ENCODE data around the gene CGGBP1.

The CGGBP1 gene, protein sequence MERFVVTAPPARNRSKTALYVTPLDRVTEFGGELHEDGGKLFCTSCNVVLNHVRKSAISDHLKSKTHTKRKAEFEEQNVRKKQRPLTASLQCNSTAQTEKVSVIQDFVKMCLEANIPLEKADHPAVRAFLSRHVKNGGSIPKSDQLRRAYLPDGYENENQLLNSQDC

DNA sequence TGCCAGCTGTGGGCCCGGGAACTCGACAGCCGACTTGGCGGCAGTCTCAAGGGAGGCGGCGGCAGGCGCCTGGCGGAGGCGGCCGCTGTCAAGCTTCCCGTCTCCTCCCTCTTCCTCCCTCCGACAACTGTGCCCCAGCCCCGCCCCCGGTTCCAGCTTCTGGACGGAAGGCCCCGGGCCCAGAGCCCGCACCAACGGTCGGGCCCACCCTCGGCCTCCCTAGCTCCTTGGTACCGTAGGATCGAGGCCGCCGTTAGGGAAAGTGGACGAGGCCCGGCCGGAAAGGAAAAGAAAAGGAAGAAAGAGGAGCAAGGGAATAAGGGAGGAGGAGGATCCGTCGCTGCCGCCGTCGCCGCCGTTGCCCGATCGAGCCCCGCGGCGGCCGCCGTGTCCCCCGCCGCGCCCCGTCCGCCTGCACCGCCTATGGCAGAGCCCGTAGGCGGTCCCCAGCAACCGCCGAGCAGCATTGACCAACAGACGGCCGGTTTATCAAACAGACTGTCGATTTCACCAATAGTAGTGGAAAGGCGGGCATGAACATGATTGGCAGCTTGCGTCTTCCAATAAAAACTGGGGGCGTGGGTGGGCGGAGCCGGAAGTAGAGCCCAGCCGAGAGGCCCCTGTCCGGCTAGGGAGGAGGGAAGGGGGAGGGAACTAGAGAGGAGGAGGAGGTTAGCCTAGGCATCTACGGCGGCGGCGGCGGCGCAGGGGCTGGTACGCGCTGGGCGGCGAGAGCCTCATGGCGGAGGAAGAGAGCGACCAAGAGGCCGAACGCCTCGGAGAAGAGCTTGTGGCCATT, at the start of gene CGGBP1, which contains the start of gene ZNF654:
TSS of gene CGGBP1 (minus strand) at position 425 of the 799 bp plus-strand sequence. CDS start 3,029 bp downstream, outside the sequence.
TSS of gene ZNF654 (plus strand) at position 675 of the 799 bp plus-strand sequence. CDS start at position 740, 65 bp downstream.
- peak; percentile 96 for FAIRE-seq

DNA sequence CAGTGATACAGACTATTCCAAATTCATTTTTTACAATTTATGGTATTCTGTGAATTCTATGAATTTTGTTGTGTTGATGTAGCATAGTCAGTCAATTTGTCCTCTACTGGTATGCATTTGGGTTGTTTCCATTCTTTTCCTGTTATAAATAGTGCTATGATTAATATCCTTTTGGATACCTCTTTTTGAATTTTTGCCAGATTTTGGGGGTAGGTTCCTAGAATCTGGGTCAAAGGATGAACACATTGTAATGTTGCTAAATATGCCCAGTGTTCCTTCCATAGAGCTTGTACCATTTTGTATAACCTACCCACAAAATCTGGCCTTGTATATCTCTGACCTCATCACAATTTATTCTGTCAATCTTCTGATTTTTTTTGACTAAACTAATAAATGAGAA, 46.5 kb upstream of the CGGBP1 start:
- FAIRE-seq: no peak

DNA sequence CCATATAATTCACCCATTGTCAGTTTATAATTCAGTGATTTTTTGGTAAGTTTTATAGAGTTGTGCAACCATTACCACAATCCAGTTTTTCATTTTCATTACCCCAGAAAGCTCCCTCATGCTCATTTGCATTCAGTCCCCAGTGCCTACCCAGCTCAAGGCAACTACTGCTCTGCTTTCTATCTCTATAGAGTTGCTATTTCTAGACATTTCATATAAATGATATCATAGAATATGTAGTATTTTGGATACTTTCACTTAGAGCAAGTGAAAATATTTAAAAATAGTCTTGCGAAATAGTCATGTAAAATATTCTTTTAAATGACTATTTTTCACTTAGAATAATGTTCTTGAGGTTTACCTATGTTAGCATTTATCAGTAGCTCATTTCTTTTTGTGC, 42.3 kb upstream of the CGGBP1 start:
- FAIRE-seq: no peak

DNA sequence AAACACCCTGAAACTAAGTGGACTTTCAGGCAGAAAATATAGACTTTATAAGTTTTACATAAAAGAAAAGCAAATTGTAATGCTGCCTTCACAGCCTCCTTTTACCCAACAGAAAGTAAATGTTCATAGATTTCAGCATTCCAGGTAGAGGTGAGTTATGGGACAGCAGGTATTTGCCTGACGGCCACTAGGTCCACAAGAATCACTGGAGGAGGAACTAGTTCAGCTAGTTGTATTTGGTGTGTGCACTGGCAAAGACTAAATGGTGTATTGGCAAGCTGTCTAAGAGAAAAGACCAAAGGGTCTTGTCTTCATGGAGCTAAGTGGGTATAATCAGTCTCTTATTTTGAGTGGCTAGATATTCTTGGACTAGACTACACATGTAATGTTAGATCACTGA, 34.5 kb upstream of the CGGBP1 start:
- no peak for FAIRE-seq

DNA sequence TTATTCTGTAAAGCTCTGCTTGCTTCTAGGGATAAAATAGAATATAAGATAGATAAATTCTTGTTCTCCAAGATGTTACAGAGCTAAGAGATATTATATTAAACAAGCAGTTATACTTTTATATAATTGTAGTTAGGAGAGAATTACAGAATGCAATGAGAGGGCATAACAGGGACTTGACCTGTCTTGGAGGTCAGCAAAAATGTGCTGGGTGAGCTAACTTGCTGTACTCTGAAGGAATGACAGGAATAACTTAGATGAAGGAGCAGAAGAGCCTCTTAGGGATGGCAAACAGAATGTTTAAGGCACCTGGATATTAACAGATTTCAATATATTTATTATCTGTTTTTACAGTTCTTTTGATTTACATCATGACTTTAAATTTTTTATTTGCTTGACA, 33.5 kb upstream of the CGGBP1 start:
- FAIRE-seq: no peak

DNA sequence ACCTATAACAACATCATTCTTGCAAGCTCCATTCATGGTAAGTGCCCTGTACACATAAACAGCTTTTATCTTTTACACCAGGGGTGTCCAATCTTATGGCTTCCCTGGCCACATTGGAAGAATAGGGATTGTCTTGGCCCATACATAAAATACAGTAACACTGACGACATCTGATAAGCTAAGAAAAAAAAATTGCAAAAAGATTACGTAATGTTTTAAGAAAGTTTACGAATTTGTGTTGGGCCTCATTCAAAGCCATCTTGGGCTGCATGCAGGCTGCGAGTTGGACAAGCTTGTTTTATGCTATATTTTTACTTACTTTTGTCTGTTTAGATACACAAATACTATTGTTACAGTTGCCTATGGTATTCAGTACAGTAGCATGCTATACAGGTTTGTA, 31.9 kb upstream of the CGGBP1 start:
- FAIRE-seq: no peak

DNA sequence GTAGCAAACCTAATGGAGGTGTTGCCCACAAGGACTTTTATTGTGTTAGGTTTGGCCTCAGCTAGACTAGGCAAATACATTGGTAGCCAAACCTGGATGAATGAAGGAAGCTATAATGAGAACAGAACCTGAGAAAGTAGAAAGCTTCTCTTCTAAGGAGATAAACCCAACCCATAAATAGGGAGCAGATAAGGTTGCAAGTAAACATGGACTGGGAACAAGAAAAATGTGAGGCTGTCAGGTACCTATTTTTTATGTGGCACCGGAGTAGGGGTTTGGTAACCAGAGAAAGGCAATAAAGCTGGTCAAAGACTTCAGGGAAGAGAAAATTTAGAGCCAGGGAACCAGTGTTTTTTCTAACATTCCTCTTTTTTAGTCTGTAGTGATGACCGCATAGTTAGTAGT, 25.3 kb upstream of the CGGBP1 start:
- FAIRE-seq: no peak

DNA sequence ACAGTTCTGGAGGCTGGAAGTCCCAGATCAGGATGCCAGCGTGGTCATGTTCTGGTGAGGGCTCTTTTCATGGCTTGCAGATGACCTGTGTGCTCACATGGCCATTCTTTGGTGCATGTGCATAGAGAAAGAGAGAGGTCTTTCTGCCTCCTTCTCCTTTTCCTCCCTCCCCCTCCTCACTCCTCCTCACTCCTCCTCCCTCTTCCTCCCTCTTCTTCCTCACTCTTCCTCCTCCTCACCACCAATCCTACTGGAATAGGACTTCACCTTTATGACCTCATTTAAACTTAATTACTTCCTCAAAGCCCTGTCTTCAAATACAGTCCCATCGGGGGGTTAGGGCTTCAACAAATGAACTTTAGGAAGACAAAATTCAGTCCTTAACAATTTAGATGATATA, 24.0 kb upstream of the CGGBP1 start:
- FAIRE-seq: no peak

DNA sequence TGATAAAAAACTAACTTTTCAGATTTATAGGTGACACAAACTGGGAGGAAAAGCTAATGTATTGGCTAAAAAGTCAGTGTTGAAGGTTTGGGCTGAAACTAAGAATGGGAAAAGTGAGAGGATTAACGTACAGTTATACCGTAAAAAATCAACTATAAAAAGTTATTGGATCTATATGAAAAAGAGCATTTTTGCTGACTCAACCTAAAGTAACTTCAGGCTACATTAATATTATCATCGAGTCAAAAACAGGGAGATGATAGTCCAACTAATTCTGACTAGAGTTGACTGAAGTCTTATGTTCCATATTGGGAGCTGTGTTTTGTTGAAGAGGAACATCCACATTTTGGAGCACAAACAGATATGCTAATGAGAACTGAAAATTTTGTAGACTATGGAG, 20.1 kb upstream of the CGGBP1 start:
- FAIRE-seq: no peak

DNA sequence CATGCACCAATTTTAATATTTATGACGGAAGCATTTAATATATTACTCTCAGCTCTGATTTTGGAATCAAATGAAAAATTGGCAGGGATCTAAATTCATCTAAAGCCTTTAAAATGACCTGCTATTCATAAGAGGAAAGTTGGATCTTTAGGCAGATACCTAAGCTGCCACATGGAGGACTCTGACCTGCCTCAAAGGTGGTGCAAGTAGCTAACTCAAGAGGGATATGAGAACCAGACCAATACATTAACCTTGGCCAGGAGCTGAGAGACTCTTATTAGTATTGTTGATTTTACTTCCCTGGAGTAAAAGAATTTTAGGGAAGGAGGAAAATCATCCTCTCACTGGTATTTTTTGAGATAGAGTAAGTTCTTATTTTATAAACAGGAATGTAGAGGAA, 17.9 kb upstream of the CGGBP1 start:
- FAIRE-seq: no peak

DNA sequence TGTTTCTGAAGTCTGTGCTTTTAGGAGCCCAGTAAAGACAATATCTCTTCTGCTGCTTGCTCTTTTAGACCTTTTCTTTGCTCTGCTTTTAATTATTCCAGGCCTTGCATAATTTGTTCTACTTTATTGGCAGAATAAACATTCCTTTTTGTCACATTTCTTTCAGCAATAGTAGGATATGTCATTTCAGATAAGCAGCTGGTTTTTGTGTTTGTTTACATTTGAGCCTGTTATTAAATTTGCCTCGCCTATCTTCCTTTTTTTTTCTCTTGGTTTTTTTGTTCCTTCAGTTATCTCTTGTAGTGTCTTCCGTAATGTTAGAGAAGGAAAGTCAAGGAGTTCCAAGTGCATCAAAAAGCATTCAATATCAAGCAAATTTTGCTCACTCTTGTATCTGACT, 16.7 kb upstream of the CGGBP1 start:
- FAIRE-seq: no peak

DNA sequence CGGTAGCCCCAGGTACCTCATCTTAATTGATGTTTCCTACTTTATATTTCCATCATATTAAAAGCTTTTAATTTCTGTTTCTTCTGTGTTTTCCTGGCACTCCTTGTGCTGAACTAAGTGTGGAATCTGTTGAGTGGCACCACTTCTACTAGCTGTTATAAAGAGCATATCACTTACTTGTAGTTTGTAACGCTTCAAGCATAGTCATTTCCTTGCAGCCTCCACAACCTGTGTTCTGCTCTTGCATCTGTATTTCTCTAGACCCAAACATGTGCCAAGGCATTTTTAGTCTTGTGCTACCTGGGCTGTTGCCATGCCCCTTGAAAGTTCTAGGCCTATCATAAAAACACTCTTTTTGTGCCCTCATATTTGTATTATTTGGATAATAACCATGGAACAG, 16.3 kb upstream of the CGGBP1 start:
- no peak for FAIRE-seq

DNA sequence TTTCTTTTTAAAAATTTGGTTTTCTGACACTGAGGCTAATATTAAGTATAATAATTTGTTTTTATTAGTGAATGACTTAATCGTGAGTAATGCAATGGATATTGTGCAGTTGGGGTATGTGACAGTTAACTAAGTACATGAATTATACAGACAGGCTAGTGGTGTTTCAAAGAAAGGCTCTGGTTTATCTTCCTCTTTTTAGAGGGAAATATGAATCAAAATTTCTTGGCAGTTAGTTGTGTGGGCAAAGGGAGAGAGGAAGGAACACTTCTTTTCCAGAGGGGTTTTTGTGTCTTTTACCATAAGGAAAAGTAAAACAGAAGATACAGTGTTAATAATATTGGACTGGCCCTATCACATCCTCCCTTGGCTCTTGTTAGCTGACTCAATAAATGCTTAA, 2.9 kb upstream of the CGGBP1 start:
- no peak for FAIRE-seq

DNA sequence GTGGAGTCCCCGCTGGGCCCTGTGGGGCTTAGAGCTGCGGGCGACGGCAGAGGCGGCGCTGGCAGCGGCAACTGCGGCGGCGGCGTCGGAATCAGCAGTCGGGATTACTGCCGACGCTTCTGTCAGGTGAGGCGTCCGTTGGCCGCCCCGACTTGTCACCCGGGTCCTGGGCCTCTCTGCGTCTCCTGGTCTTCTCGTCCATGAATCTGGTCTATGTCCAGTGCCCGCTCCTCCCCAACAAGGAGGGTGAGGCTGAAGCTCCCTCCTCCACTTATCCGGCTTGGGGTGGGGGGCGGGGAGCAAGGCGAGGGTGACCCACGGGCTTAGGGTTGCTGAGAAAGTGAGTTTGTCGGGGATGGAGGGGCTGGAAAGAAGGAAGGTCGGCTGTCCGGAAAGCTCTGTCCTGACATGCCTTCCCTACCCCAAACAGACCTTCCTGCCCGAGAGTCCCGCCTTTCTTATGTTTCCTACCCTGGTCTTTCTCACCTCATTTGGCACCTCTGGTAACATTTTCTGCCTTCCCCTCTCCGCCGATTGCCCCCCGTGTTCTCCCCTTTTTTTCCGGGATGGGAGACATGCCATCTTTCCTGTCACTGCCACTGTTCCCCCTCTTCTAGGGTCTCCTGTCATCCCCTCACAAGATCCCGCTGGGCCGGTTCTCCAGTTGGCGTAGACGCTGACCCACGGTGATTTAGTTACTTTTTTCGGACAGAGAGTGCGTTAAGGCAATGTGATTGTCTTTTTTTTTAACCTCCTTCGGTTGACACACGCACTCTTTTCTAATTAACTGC, 770 bp upstream of the CGGBP1 start:
- FAIRE-seq: no peak

DNA sequence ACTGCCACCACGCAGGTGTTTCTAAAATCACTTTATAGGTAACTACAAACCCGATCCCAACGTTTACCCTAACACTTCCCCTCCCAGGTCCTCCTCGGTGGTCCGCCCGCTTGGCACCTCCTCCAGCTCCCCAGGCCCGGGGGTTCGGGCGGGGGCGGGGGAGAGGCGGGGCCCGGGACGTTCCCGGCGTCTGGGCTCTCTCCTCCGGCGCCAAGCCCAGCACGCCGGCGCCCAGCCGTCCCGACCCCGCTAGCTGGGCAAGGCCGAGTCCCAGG, 562 bp downstream of the CGGBP1 start:
- FAIRE-seq: no peak

DNA sequence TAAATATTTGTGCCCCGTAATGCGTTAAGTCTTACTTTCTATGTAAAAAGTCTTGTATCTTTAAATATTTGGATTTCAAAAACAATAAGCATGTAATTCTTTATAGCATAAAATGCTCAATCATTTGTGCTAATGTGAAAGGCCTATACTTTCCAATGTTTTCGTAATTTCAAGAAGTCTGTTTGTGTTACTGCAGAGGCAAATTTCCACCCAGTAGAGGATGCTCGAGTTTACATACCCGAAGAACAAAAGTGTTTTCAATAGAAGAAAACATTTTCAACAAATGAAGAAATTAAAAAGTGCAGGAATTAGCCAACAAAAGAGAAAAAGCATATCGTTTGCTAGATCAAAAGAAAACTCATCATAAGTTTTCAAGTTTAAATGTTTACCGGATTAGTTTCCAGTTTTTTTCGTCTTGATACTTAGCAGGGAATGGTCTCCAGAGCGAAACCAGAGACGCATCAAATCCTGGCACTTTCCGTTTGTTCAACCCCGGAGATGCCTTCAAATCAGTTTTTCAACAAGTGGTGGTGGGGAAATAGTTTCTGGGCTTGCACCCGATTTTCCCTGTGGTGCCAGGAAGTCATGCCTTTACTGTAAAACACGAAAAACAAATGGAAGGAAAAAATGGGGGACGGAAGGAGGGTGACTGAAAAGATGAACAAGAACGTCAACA, 1.0 kb downstream of the CGGBP1 start:
- peak; percentile 59 for FAIRE-seq

DNA sequence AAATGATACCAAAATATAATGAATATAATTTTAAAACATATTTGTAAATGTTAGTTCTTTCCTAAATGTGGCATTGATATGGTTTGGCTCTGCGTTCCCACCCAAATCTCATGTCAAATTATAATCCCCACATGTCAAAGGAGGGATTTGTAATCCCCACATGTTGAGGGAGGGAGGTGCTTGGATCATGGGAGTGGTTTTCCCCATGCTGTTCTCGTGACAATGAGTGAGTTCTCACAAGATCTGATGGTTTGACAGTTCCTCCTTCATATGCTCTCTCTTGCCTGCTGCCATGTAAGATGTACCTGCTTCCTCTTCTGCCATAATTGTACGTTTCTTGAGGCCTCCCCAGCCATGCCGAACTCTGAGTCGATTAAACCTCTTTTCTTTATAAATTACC, 12.0 kb downstream of the CGGBP1 start:
- FAIRE-seq: no peak

DNA sequence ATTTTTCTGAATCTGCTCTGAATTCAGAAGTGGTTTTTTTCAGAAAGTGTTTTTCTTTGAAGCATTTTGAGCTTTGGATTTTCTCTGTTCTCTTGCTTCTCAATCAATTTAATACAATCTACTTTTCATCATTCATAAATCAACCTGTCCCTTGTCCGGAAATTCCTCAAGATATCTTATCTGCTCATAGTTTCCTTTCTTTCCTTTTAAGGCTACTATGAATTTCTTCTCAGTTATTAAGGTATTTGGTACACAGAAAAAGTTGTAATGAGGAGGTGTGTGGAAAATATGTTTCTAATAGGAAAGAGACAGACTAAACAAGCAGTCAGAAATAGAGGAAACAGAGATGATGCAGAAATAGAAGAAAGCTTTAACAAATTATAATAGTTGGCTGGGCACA, 14.4 kb downstream of the CGGBP1 start:
- FAIRE-seq: no peak

DNA sequence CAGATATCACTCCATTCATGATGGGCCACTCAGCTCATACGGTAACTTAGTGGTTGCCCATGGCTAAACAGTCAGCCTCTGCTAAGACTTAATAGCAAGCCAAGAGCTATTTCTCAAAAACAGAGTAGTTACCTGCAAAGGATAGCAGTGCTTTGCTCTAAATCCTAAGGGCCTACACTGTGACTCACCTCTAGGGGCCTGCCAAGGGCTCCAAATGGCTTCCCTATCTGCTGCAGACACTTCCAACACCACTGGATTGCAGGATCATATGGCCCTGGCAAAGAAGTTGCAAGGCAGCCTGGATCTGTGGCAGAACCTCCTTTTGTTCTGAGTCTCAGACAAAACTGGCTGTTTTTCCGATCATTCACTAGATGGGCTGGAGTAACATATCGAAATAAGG, 17.8 kb downstream of the CGGBP1 start:
- no peak for FAIRE-seq

DNA sequence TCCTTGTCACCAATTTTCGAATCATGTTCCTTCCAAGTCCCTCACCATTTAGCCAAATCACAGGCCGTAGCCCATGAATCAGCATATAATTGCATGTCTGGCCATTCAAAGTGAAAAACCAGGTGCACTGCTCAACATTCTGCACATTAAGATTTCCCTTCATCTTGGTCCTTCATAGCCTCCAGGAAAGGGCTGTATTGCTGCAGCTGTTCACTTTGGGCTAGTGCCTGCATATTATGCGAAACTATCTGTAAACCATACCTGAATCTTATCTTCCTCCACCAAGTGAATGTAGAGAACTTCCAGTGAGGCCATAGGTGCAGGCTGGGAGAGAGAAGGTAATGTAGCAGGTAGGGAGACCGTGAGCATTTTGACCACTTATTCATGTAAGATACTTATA, 18.3 kb downstream of the CGGBP1 start:
- no peak for FAIRE-seq

DNA sequence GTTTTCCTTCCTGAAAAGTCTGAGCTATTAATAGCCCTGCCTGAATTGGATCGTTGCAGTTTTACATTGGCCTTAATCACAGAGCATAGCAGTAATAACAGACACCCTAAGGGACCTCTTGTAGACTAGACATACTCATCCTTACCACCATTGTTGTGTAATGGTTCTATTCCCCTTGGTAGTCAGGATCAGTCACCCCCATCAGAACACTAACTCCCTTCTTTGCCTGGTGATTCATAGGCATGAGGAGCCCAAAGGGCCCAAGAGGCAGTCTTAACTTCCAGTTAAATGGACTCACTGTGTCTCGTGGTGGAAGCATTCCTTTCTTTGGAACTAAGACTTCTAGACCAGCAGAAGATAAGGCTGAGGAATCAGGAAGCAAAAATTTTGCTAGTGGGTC, 20.2 kb downstream of the CGGBP1 start:
- no peak for FAIRE-seq

DNA sequence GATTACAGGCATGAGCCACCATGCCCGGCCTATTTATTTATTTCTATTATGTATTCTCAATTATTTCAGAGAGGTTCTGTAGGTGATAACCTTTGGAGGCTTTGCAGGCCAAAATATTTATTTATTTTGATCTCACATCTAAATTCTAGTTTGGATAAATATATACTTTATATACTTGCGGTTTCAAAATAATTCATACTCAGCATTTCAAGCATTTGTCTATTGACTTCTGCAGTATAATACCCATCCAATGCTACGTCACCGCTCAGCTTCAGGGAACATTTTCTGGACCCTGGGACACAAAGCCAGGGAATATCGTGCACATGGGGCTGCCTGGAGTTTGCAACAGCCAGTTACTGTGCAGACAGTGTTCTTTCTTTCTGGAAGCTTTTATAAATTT, 22.6 kb downstream of the CGGBP1 start:
- no peak for FAIRE-seq

DNA sequence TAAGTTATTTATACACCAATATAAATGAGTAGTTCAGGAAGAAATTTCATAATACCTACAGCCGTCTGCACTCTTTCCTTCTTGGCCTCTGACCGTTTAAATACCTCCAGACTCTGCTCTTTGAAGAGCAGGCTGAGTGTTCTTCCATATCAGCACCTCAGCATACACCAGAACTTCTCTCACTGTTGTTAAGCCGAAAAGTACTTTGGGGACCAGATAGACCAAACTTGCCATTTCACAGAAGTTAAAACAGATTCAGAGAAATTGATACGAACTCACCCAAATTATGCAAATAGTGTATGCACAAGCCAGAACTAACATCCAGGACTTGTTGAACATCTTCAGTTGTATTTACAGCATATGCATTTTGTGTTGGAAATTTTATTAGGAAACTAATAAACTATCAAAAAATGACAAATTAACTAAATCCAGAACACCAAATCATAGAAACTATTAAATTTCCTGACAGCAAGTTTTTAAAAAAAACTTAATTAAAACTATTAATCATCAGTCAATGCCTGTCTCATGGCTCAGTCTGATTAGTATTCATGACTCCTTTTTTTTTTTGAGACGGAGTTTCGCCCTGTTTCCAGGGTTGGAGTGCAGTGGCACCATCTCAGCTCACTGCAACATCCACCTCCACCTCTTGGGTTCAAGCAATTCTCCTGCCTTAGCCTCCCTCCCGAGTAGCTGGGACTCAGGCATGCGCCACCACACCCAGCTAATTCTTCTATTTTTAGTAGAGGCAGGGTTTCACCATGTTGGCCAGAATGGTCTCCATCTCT, 24.1 kb downstream of the CGGBP1 start:
- no peak for FAIRE-seq

Measured in A204.1 (cell line).